GM12878 (cell line): ENCODE measurements around the gene CIB4. TPM values are rescaled to one million over a fixed set of nuclear protein-coding genes. Genes with fewer than 3 reads are reported as not detected.

Experiments
- ATAC-seq: fragments of 200-7000 bp; cut with Tn5 transposase; 3 replicates; pipeline ENCODE4 v1.9.1; 2020; ENCODE audit warnings: mild to moderate bottlenecking, moderate library complexity
- BruUV-seq: library from RNA; stranded (reverse); fragments of 400-500 nt; replicated peaks from 2 replicates; lab custom pipeline; 2021; lab: Mats Ljungman, UMichigan
- CTCF ChIA-PET: fragments of 300-600 bp; sonication (Branson Sonifier 250); formaldehyde crosslinking; extraction: SDS; loops from one replicate; lab custom pipeline; 2021; ENCODE audit warnings: inconsistent platforms; lab: Yijun Ruan, JAX
- POLR2A ChIA-PET: fragments of 350-600 bp; formaldehyde crosslinking; extraction: SDS; loops from one replicate; lab custom pipeline; 2021; ENCODE audit warnings: inconsistent platforms; lab: Charles Lee
- RAD21 ChIA-PET: fragments of 300-600 bp; sonication (Branson Sonifier 250); formaldehyde crosslinking; loops from one replicate; lab custom pipeline; 2023; ENCODE audit warnings: antibody characterized with exemption; ENCODE audit not compliant: unreplicated experiment; lab: Charles Lee
- SMC1A ChIA-PET: fragments of 300-600 bp; sonication (Branson Sonifier 250); formaldehyde crosslinking; loops from one replicate; lab custom pipeline; 2023; ENCODE audit not compliant: unreplicated experiment, uncharacterized antibody; lab: Charles Lee
- DNase-seq: peaks from one replicate; pipeline ENCODE4 v3.0.0-alpha.2; 2011; ENCODE audit warnings: low read depth, low spot score
- FAIRE-seq: peaks from 3 replicates; lab custom pipeline; 2011; peaks lifted over from hg19 to GRCh38; lab: Jason Lieb, UNC
- H2AFZ ChIP-seq: 2 replicates; pipeline ENCODE4 v1.6.0; 2011; ENCODE audit warnings: low read depth, low read length, control low read depth; ENCODE audit not compliant: control insufficient read depth
- H3K27ac ChIP-seq: 2 replicates; pipeline ENCODE4 v1.5.1; 2011; ENCODE audit warnings: control low read depth; ENCODE audit not compliant: control insufficient read depth, insufficient read depth
- H3K27me3 ChIP-seq, 2 experiments: replicated peaks in 1 of 2; 2 replicates each; pipeline versions ENCODE4 v1.6.0 to v1.6.1; 2011; ENCODE audit warnings: low read length in 1 of 2; ENCODE audit not compliant: control insufficient read depth in 2 of 2, insufficient read depth in 2 of 2
- H3K36me3 ChIP-seq, 2 experiments: 2 replicates each; pipeline ENCODE4 v1.5.1; 2011; ENCODE audit warnings: low read length in 1 of 2; ENCODE audit not compliant: control insufficient read depth in 2 of 2, insufficient read depth in 2 of 2
- H3K4me1 ChIP-seq: 2 replicates; pipeline ENCODE4 v1.6.1; 2011; ENCODE audit warnings: mild to moderate bottlenecking, low read length, moderate library complexity, mixed read lengths; ENCODE audit not compliant: control insufficient read depth, insufficient read depth
- H3K4me2 ChIP-seq: 2 replicates; pipeline ENCODE4 v1.6.0; 2011; ENCODE audit warnings: control low read depth; ENCODE audit not compliant: control insufficient read depth, insufficient read depth
- H3K4me3 ChIP-seq: fragments of 200-600 bp; sonication (generic); 2 replicates; pipeline ENCODE4 v1.5.1; 2016
- H3K79me2 ChIP-seq: 2 replicates; pipeline ENCODE4 v1.6.0; 2011; ENCODE audit warnings: low read length; ENCODE audit not compliant: control insufficient read depth, insufficient read depth
- H3K9ac ChIP-seq: 2 replicates; pipeline ENCODE4 v1.8.0; 2011; ENCODE audit warnings: low read length, control low read depth, mixed read lengths; ENCODE audit not compliant: control insufficient read depth, insufficient read depth
- H3K9me3 ChIP-seq: replicated peaks from 3 replicates; pipeline ENCODE4 v1.5.1; 2011; ENCODE audit warnings: mild to moderate bottlenecking, low read length; ENCODE audit not compliant: control insufficient read depth, insufficient read depth
- H4K20me1 ChIP-seq: 2 replicates; pipeline ENCODE4 v1.6.0; 2011; ENCODE audit not compliant: control insufficient read depth, insufficient read depth
- E2F4 ChIP-seq: IDR thresholded peaks from 2 replicates; pipeline ENCODE4 v1.6.1; 2012; ENCODE audit warnings: low read depth, low read length, improper control_type of control experiment
- EP300 ChIP-seq, 2 experiments: fragments of 150-350 bp in 1 of 2; IDR thresholded peaks; 2 replicates each; pipeline ENCODE4 v1.6.1; 2011 to 2012; ENCODE audit warnings: low read depth in 2 of 2, low read length in 2 of 2, borderline replicate concordance in 1 of 2, improper control_type of control experiment in 1 of 2, inconsistent platforms in 1 of 2; ENCODE audit not compliant: control insufficient read depth in 1 of 2
- EZH2 ChIP-seq: IDR thresholded peaks from 2 replicates; pipeline ENCODE4 v1.6.1; 2012; ENCODE audit warnings: low read depth, mild to moderate bottlenecking, control low read depth, inconsistent platforms, low read length, borderline replicate concordance; ENCODE audit not compliant: control insufficient read depth
- MTA3 ChIP-seq: IDR thresholded peaks from 2 replicates; pipeline ENCODE4 v1.6.1; 2012; ENCODE audit warnings: low read length, inconsistent platforms, borderline replicate concordance
- ZNF274 ChIP-seq: IDR thresholded peaks from one replicate; pipeline ENCODE4 v1.8.0; 2011; ENCODE audit not compliant: insufficient read length, insufficient read depth
- WGBS: methylation state at CpG from one replicate; pipeline ENCODE4 v1.1.6; 2016; ENCODE audit warnings: low lambda C conversion rate; ENCODE audit not compliant: insufficient replicate concordance, insufficient coverage; ENCODE audit errors: missing lambda C conversion rate; 5-methylcytosine and 5-hydroxymethylcytosine counted together
- in situ Hi-C: fragments of 300-500 bp; cut with MboI; formaldehyde crosslinking; loops from 9 replicates; pipeline ENCODE4 v1.14.3; 2018; ENCODE audit warnings: mixed read lengths
- intact Hi-C: fragments of 100-400 bp; cut with micrococcal nuclease; formaldehyde crosslinking; loops from one replicate; pipeline ENCODE4 v1.14.2; 2022; ENCODE audit not compliant: unreplicated experiment
- polyA plus RNA-seq, 11 experiments: library from polyadenylated mRNA; depleted of rRNA in 4 of 11; unstranded in 6 of 11; stranded (reverse) in 5 of 11; fragments of >200 nt; fragmentation: Nextera tagmentation in 4 of 11; fragmentation: Illumina TruSeq in 1 of 11; extraction: Ambion mirVana in 4 of 11; extraction: Trizol in 1 of 11; gene quantifications; 1 replicate in 1 of 11; 2 replicates in 10 of 11; pipeline versions ENCODE4 v1.2.1 to v1.2.3, GENCODE V29; 2011 to 2016; ENCODE audit warnings: inconsistent platforms in 2 of 11, missing spikeins in 2 of 11, low read depth in 1 of 11
- total RNA-seq, 4 experiments: library from RNA; depleted of rRNA in 3 of 4; stranded (reverse); fragments of >200 nt in 3 of 4; fragmentation: Illumina TruSeq in 1 of 4; extraction: Trizol in 1 of 4; gene quantifications; 2 replicates each; pipeline versions ENCODE4 v1.2.1 to v1.2.3, GENCODE V29; 2013 to 2021
- TF ChIP-seq, protein P1 (sequence below): IDR thresholded peaks from 2 replicates; pipeline ENCODE4 v1.6.1; 2011; ENCODE audit warnings: borderline replicate concordance, low read depth, mild to moderate bottlenecking, moderate library complexity, low read length; ENCODE audit not compliant: insufficient read depth, poor library complexity, severe bottlenecking

CIB4 gene
- total and polyA plus RNA-seq, 10 of the 15 experiments (the other 5 are each of a cell fraction or from before 2014, with no cell fraction given): not detected

DNA sequence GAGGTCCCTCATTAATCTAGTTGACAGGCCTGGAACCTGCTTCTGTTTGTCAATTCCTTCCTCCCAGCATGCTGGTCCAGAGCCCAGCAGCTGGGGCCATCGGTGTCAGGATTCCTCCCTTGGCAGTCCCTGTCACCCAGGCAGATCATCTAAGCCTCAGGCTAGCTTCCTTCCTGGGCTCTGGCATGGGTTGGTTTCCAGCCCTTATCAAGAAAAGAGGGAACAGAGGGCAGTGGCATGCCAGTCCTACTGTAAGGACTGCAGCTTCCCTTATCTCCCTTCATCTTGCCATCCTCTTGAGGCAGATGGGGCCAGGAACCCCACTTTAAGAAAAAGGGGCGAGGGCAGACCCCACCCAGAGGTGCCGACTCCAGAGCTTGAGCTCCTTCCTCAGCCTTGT is 40.5 kb upstream of the CIB4 start:
- ATAC-seq: no peak
- no peak overlapping the region for H3K4me2 ChIP-seq
- H3K27me3 ChIP-seq: peaks cover 5% of the 10 kb centered on the region in 2 experiments; a peak in 3 of 4 replicates
- H3K4me3 ChIP-seq: no peak overlapping the region
- BruUV-seq: no TSS peak
- H3K4me1 ChIP-seq: no peaks in the 10 kb centered on the region
- no peaks in the 10 kb centered on the region for H3K79me2 ChIP-seq
- no peak overlapping the region for H3K9ac ChIP-seq
- WGBS: 2% methylated on average over 3 of the region's 3 CpGs
- intact Hi-C loops: no loop called here
- H3K9me3 ChIP-seq: no peaks in the 10 kb centered on the region; the same call in 2 of the 3 replicates
- FAIRE-seq: no peak
- POLR2A ChIA-PET: no interaction called here
- H2AFZ ChIP-seq: no peak overlapping the region
- RAD21 ChIA-PET: no interaction called here
- CTCF ChIA-PET: interaction anchor here (1.1 to 1.2 kb wide), 2 partner anchors 14 to 18 kb away, joined by 3 to 4 read pairs; no protein-coding TSS in a partner anchor
- H3K36me3 ChIP-seq: no peaks in the 10 kb centered on the region
- no peaks in the 10 kb centered on the region for H4K20me1 ChIP-seq
- no peak for TF ChIP-seq EP300 (IDR thresholded peaks at IDR 0.05; ENCODE audit: borderline replicate concordance in 1 of 2, control insufficient read depth in 1 of 2, low read depth in 2 of 2, low read length in 2 of 2)
- TF ChIP-seq, protein P1, sequence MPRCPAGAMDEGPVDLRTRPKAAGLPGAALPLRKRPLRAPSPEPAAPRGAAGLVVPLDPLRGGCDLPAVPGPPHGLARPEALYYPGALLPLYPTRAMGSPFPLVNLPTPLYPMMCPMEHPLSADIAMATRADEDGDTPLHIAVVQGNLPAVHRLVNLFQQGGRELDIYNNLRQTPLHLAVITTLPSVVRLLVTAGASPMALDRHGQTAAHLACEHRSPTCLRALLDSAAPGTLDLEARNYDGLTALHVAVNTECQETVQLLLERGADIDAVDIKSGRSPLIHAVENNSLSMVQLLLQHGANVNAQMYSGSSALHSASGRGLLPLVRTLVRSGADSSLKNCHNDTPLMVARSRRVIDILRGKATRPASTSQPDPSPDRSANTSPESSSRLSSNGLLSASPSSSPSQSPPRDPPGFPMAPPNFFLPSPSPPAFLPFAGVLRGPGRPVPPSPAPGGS: no peak
- TF ChIP-seq, all 136 proteins: peak for 0
- no peak overlapping the region for H3K27ac ChIP-seq
- SMC1A ChIA-PET: no interaction called here
- no peak for DNase-seq
- in situ Hi-C loops: no loop called here

- POLR2A ChIA-PET: no interaction called here
Measured at GRCh38 chr2:26679867-26680266, 38.7 kb upstream of the CIB4 start.

More at GRCh38 chr2:26679867-26680266, 38.7 kb upstream of the CIB4 start:
- H3K27me3 ChIP-seq: peaks cover 5% of the 10 kb centered on the region in 2 experiments
- ChIA-PET SMC1A (interaction anchor here (1.0 kb wide), 1 partner anchor 270 kb away, joined by 3 read pairs; no protein-coding TSS in a partner anchor), CTCF (no interaction called here), RAD21 (no interaction called here)
- in situ Hi-C loops: no loop called here
- no peaks in the 10 kb centered on the region; the same call in 2 of the 3 replicates for H3K9me3 ChIP-seq
- no peaks in the 10 kb centered on the region for H4K20me1 ChIP-seq
- 2% methylated on average over 4 of the region's 4 CpGs for WGBS
- H3K27ac ChIP-seq: no peak overlapping the region
- H3K4me1 ChIP-seq: no peaks in the 10 kb centered on the region
- DNase-seq: no peak
- H3K4me3 ChIP-seq: no peak overlapping the region
- BruUV-seq: no TSS peak
- ATAC-seq: no peak
- intact Hi-C loops: no loop called here
- no peaks in the 10 kb centered on the region for H3K79me2 ChIP-seq
- TF ChIP-seq E2F4 (no peak), EZH2 (no peak), ZNF274 (no peak), MTA3 (no peak)
- no peak overlapping the region for H3K4me2 ChIP-seq
- no peak overlapping the region for H3K9ac ChIP-seq
- no peak for FAIRE-seq
- no peak overlapping the region for H2AFZ ChIP-seq
- H3K36me3 ChIP-seq: no peaks in the 10 kb centered on the region
